ENCODE data around the gene PRR27. TPM values are rescaled to one million over a fixed set of nuclear protein-coding genes. Genes with fewer than 3 reads are reported as not detected.
"Not testable (repeated sequence)": the region's sequence is repeated elsewhere in the genome, so short reads cannot be mapped to it uniquely, and the experiment has no call there.

Gene PRR27
- total RNA-seq, 1 experiment from 2014 or later = not detected

GRCh38 chr4:70197842-70198241, 43.8 kb downstream of the PRR27 start:
- DNase-seq (ENCODE audit: low read depth) = no peak

- no peak for DNase-seq (ENCODE audit: low read depth)
Observed at GRCh38 chr4:70203601-70204000, 49.6 kb downstream of the PRR27 start.

DNA sequence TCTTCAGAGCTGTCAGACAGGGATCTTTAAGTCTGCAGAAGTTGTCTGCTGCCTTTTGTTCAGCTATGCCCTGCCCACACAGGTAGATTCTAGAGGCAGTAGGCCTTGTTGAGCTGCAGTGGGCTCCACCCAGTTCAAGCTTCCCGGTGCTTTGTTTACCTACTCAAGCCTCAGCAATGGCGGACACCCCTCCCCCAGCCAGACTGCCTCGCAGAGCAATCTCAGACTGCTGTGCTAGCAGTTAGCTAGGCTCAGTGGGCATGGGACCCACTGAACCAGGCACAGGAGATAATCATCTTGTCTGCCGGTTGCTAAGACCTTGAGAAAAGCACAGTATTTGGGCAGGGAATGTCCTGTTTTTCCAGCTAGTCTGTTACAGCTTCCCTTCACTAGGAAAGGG, 58.7 kb downstream of the PRR27 start:
- not testable (repeated sequence) for DNase-seq (ENCODE audit: low read depth)

Other genes with a start within 250 kb of the PRR27 start
- not detected in 2 replicates for gene CSN1S1, start 223.2 kb upstream of the PRR27 start, total RNA-seq (2014; rRNA removed; shearing (Covaris generic))
- gene CSN2, start 188.5 kb upstream of the PRR27 start, total RNA-seq (2014; rRNA removed; shearing (Covaris generic)) = not detected in 2 replicates
- gene STATH, start 158.3 kb upstream of the PRR27 start, total RNA-seq (2014; rRNA removed; shearing (Covaris generic)) = not detected in 2 replicates
- not detected in 2 replicates for gene HTN3, start 125.8 kb upstream of the PRR27 start, total RNA-seq (2014; rRNA removed; shearing (Covaris generic))
- not detected in 2 replicates for gene HTN1, start 103.8 kb upstream of the PRR27 start, total RNA-seq (2014; rRNA removed; shearing (Covaris generic))
- not detected in 2 replicates for gene ODAM, start 41.5 kb downstream of the PRR27 start, total RNA-seq (2014; rRNA removed; shearing (Covaris generic))
- gene FDCSP, start 71.9 kb downstream of the PRR27 start, total RNA-seq (2014; rRNA removed; shearing (Covaris generic)) = 0.97 TPM in 1 of 2 replicates, not detected in the other
- gene CSN3, start 88.4 kb downstream of the PRR27 start, total RNA-seq (2014; rRNA removed; shearing (Covaris generic)) = not detected in 2 replicates
- not detected in 2 replicates for gene CABS1, start 180.7 kb downstream of the PRR27 start, total RNA-seq (2014; rRNA removed; shearing (Covaris generic))
- gene SMR3A, start 206.5 kb downstream of the PRR27 start, total RNA-seq (2014; rRNA removed; shearing (Covaris generic)) = not detected in 2 replicates
- not detected in 2 replicates for gene SMR3B, start 228.9 kb downstream of the PRR27 start, total RNA-seq (2014; rRNA removed; shearing (Covaris generic))
- gene OPRPN, start 243.7 kb downstream of the PRR27 start, total RNA-seq (2014; rRNA removed; shearing (Covaris generic)) = not detected in 2 replicates